Measurements from ENCODE around the gene MICA.

The MICA gene

GRCh38 chr6:31464252-31465184, 61.1 kb downstream of the MICA start:
- H3K9me3 ChIP-seq: no peaks in the 10 kb centered on the region
- H3K4me1 ChIP-seq (ENCODE audit: control insufficient read depth in 1 of 2, insufficient read depth in 1 of 2, low read depth in 1 of 2, low read length in 1 of 2): peaks cover 30 to 32% of the 10 kb centered on the region in 2 experiments
- H3K27me3 ChIP-seq: peaks cover 3% of the 10 kb centered on the region
- H3K36me3 ChIP-seq: peaks cover 43% of the 10 kb centered on the region
- peak overlapping the region; percentile 71 to 81 for H3K4me3 ChIP-seq (ENCODE audit: low read depth in 1 of 2, low read length in 1 of 2)
- TF ChIP-seq, protein P1, sequence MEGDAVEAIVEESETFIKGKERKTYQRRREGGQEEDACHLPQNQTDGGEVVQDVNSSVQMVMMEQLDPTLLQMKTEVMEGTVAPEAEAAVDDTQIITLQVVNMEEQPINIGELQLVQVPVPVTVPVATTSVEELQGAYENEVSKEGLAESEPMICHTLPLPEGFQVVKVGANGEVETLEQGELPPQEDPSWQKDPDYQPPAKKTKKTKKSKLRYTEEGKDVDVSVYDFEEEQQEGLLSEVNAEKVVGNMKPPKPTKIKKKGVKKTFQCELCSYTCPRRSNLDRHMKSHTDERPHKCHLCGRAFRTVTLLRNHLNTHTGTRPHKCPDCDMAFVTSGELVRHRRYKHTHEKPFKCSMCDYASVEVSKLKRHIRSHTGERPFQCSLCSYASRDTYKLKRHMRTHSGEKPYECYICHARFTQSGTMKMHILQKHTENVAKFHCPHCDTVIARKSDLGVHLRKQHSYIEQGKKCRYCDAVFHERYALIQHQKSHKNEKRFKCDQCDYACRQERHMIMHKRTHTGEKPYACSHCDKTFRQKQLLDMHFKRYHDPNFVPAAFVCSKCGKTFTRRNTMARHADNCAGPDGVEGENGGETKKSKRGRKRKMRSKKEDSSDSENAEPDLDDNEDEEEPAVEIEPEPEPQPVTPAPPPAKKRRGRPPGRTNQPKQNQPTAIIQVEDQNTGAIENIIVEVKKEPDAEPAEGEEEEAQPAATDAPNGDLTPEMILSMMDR (IDR thresholded peaks at IDR 0.05): no peak
- H3K27ac ChIP-seq: peak overlapping the region; percentile 60

Measured in neutrophil (primary cell).